SK-N-SH (cell line): ENCODE data around the gene ANGPTL8.

ENCODE experiments used
- CHD2 ChIP-seq: fragments of 150-350 bp; IDR thresholded peaks from 2 replicates; pipeline ENCODE4 v1.6.1; 2018; ENCODE audit warnings: low read length; ENCODE audit not compliant: partially characterized antibody
- MXI1 ChIP-seq: IDR thresholded peaks from 2 replicates; pipeline ENCODE4 v1.6.1; 2012; ENCODE audit warnings: mild to moderate bottlenecking, low read depth, low read length, improper control_type of control experiment
- RFX5 ChIP-seq: IDR thresholded peaks from 2 replicates; pipeline ENCODE4 v1.6.1; 2012; ENCODE audit warnings: mild to moderate bottlenecking, improper control_type of control experiment, low read length
- RXRA ChIP-seq: IDR thresholded peaks from 2 replicates; pipeline ENCODE4 v1.4.0; 2012; ENCODE audit warnings: low read depth, mild to moderate bottlenecking, borderline replicate concordance
- TAF1 ChIP-seq: IDR thresholded peaks from 2 replicates; pipeline ENCODE4 v1.6.1; 2012; ENCODE audit warnings: low read depth, mild to moderate bottlenecking, low read length, moderate library complexity, borderline replicate concordance
- YY1 ChIP-seq: IDR thresholded peaks from 2 replicates; pipeline ENCODE4 v1.4.0; 2012; ENCODE audit warnings: low read depth, mild to moderate bottlenecking
- TF ChIP-seq, protein P1 (sequence below): IDR thresholded peaks from 2 replicates; pipeline ENCODE4 v1.4.0; 2012; ENCODE audit warnings: low read depth
- TF ChIP-seq, protein P2 (sequence below): fragments of 200-600 bp; sonication (generic); IDR thresholded peaks from 2 replicates; pipeline ENCODE4 v1.6.1; 2017; ENCODE audit warnings: antibody characterized with exemption, mild to moderate bottlenecking, moderate library complexity

DNA sequence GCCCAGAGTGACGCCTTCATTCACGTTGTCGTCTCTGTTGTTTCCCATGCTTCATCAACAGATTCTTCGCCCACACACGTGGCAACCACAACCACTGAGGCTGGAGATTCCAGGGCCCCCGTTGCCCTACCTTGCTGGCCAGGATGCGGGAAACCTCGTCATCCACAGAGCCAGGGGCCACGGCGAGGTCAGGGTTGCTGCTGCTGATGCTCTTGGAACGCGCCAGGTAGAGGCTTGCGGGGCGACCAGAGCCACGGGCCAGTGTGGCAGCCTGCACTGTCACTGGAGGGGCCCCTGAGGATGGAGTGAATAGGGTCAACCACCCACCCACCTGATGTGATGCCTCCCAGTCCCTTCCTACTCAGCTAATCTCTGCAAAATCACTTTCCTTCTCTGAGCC is 6.3 kb upstream of the ANGPTL8 start:
- TF ChIP-seq, protein P1, sequence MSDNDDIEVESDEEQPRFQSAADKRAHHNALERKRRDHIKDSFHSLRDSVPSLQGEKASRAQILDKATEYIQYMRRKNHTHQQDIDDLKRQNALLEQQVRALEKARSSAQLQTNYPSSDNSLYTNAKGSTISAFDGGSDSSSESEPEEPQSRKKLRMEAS, result no peak
- TF ChIP-seq TAF1 (no peak), CHD2 (no peak), MXI1 (no peak), YY1 (no peak), RFX5 (no peak), RXRA (no peak)
- TF ChIP-seq, protein P2, sequence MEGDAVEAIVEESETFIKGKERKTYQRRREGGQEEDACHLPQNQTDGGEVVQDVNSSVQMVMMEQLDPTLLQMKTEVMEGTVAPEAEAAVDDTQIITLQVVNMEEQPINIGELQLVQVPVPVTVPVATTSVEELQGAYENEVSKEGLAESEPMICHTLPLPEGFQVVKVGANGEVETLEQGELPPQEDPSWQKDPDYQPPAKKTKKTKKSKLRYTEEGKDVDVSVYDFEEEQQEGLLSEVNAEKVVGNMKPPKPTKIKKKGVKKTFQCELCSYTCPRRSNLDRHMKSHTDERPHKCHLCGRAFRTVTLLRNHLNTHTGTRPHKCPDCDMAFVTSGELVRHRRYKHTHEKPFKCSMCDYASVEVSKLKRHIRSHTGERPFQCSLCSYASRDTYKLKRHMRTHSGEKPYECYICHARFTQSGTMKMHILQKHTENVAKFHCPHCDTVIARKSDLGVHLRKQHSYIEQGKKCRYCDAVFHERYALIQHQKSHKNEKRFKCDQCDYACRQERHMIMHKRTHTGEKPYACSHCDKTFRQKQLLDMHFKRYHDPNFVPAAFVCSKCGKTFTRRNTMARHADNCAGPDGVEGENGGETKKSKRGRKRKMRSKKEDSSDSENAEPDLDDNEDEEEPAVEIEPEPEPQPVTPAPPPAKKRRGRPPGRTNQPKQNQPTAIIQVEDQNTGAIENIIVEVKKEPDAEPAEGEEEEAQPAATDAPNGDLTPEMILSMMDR, result no peak
